Activated CD4-positive, alpha-beta T cell treated with anti-CD3 and anti-CD28 coated beads, Interleukin-2, amount 50 U/mL, for 48 hours (primary cell): Measurements from ENCODE around the gene VPREB3.

Source experiments
- DNase-seq, 2 experiments: peaks; one replicate each; pipeline ENCODE4 v3.0.0-alpha.2; 2020

The VPREB3 gene

DNA sequence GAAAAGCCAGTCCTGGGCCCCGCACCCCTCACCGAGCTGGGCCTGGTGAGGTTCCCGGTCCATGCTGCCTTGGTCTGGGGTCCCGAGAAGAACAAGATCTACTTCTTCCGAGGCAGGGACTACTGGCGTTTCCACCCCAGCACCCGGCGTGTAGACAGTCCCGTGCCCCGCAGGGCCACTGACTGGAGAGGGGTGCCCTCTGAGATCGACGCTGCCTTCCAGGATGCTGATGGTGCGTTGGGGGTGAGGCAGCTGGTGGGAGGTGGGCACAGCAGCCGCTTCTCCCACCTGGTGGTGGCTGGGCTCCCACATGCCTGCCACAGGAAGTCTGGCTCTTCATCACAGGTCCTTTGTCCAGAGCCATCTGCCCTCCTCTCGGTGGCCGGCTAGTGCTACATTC, 28.0 kb upstream of the VPREB3 start:
- no peak for DNase-seq

DNA sequence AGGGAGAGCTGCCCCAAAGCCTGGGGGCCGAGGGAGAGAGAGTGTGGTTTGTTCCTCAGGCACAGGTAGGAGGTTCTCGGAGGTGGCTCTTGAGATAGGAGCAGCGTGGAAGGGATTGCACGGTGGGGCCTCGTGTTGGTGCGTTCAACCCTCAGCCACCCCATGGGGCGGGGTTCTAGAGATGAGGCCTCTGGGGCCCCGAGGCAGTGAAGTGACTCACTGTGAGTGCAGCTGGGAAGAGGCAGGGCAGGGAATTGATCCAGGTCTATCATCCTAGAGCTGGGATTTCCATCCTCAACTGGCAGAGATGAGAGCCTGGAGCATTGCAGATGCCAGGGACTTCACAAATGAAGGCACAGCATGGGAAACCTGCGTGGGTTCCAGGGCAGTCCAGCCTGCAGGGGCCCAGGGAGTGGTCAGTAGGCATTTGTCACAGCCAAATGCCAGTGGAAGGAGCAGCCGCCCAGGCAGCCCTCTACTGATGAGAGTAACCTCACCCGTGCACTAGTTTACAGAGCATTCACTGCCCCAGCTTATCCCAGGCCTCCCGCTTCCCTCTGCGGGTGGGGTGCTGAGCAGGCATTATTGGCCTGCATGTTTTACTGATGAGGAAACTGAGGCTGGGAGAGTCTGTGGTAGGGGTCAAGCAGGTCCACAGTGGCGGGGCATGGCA, 27.4 kb upstream of the VPREB3 start:
- DNase-seq = no peak

- no peak for DNase-seq
These were observed 26.8 kb upstream of the VPREB3 start for GRCh38 chr22:23781065-23781464.

DNA sequence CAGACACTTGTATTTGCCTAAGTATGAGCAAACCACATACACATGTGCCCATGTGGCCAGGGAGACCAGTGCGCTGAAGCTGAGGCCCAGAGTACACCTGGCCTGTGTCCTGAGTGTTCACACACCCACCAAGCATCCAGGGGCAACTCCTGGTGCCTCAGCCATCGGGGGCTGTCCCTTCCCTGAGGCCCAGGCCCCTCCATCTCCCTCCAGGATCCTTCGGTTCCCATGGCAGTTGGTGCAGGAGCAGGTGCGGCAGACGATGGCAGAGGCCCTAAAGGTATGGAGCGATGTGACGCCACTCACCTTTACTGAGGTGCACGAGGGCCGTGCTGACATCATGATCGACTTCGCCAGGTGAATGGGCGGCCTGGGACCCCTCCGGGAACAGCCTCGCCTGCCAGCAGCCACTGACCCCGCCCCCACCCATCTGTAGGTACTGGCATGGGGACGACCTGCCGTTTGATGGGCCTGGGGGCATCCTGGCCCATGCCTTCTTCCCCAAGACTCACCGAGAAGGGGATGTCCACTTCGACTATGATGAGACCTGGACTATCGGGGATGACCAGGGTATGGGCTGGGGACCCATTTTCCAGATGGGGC, 26.0 kb upstream of the VPREB3 start:
- no peak for DNase-seq

- no peak for DNase-seq
These were observed 25.5 kb upstream of the VPREB3 start for GRCh38 chr22:23779731-23780130.

DNA sequence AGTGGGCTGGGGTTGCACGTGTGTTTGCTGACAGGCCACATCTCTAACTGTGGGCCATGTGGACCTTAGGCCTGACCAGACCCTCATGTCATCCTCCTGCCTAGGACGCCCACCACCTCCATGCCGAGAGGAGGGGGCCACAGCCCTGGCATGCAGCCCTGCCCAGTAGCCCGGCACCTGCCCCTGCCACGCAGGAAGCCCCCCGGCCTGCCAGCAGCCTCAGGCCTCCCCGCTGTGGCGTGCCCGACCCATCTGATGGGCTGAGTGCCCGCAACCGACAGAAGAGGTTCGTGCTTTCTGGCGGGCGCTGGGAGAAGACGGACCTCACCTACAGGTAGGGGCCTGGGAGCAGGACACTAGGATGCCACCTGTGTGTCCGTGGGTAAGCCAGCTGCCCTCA, 24.9 kb upstream of the VPREB3 start:
- DNase-seq = no peak

- DNase-seq = no peak
These were observed 24.3 kb upstream of the VPREB3 start for GRCh38 chr22:23778577-23778900.

GRCh38 chr22:23777776-23778576, 23.8 kb upstream of the VPREB3 start:
- no peak for DNase-seq

DNA sequence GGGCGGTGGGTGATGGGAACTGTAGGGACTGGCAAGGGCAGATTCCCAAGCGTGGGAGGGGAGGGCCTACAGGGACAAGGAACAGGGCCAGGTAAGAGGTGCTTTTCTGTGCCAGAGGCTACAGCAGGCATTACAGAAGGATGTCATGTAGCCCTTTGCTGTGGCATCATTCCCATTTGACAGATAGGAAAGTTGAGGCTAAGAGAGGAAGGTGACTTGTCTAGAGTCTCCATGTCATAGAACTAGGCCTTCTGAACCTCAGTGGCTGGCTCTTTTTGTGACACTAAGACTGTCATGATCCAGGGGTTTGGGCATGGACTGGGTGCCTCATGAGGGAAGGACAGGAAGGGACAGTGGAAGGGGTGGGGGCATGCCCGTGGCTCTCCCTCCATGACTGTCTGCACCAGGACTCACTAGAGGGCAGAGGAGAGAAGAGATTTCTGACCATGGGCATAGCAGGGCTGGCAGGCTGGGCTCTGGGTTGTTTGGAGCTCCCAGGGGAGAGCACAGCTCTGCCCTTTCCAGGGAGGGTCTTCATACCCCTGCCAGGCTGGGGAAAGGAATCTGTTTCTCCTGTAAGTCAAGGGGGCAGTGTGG, 21.7 kb upstream of the VPREB3 start:
- DNase-seq = no peak

GRCh38 chr22:23774922-23775436, 20.8 kb upstream of the VPREB3 start:
- DNase-seq = no peak

DNA sequence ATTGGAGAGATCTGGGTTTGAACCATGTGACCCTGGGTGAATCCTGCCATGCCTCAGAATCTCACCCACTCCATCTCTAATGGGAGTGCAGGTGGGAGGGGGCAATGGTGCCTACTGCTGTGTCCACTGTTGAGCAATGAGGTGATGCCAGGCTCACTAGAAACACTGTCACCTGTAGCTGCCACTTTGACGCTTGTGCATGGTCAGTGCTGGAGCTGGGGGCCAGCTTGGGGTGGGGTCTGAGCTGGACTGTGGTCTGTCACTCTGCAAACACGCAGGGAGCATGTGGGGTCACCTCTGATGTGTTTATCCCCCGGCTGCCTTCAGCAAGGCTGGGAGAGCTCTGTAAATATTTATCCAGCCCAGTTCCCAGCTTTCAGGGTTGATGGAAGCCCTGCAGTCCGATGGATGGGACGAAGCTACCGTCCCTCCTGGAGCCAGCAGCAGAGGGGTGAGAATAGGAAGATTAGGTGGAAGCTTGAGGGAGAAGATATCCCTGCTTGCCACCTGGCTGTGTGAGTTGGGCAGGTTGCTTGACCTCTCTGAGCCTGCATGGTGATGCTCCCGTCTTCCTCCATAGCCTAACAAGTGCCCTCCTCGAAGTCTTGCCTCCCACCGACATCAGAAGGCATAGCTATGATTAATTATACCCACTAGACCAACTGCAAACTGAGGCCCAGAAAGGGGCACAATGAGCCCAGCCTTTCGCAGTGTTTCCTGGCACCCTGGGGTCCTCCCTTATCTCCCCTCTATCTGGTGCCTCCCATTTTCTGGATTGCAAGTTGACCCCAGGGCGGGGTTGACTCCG, 20.1 kb upstream of the VPREB3 start:
- DNase-seq = no peak

GRCh38 chr22:23773483-23774113, 19.4 kb upstream of the VPREB3 start:
- DNase-seq = no peak

GRCh38 chr22:23772649-23773473, 18.6 kb upstream of the VPREB3 start, which contains the start of gene MMP11:
TSS of gene MMP11 (plus strand) at chr22:23772849. CDS start at chr22:23772871, 22 bp downstream.
- DNase-seq = peak; percentile 60 to 61

DNA sequence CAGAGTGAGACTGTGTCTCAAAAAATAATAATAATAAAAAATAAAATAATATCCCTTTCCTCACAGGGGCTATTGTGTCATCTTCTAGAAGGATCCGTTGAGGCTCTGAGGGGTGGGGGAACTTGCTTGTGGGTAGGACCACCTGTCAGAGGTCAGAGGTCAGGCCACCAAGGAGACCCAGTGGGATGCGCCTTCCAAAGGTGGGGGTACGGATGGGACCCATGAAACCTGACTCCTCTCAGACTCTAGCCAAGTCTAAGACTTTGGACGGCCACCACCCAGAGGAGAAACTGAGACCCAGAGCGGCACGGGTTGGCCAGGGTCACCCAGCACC, 18.1 kb upstream of the VPREB3 start:
- no peak for DNase-seq

DNA sequence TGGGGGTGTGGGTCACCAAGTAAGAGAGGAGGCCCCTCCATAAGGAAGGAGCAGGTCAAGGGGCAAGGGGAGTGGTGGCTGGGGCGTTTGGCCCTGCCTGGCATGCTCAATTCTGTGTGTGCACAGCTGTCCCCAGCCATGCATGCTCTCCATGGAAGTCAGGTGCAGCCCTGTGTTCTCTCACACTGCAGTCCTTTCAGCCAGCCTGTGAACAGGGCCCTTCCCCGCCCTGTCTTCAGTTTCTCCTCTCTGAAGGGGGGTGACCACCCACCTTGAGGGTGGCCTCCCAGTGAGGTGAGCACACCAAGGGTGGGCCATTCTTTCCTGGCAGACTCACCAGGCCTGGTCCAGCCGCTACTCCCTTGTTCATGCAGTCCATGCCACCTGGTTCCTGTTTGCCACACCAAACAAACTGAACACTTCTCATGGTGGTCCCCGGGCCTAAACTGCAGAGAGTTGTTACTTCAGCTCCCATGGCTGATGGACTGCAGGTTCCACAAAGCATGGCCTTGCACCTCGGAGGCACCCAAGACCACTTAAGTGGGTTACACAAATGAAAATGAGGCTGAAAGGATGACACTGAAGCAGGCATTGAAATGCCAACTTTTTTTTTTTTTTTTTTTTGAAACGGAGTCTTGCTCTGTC, 15.2 kb upstream of the VPREB3 start:
- no peak for DNase-seq

- DNase-seq = peak; percentile 78 to 86
These were observed 13.7 kb upstream of the VPREB3 start, which contains the start of gene CHCHD10 for GRCh38 chr22:23767673-23768548. TSS of gene CHCHD10 (minus strand) at chr22:23767972. CDS start at chr22:23767874, 98 bp downstream.

DNA sequence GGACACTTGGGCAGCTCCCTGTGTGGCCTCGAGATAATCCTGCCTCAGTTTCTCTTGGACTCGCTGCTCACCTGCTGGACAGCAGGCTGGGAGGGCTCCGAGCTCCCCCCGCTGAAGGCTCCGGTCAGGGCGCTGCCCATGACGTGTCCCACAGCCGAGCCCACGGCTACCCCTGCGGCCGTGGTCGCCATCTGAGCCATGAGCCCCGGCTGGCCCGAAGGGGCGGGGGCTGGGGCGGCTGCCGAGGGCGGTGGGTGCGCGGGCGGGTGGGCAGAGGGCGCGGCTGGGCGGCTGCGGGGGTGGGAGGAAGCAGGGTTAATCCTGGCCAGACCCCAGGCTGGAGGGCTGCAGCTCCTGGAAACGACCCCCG, 13.1 kb upstream of the VPREB3 start:
- DNase-seq = no peak

GRCh38 chr22:23764899-23765881, 11.0 kb upstream of the VPREB3 start:
- DNase-seq = no peak
